ENCODE results near the gene INHA.

GRCh38 chr2:219556413-219556812, 15.7 kb upstream of the INHA start:
- TF ChIP-seq CTCF (IDR thresholded peaks at IDR 0.05) (no peak), POLR2A (IDR thresholded peaks at IDR 0.05; ENCODE audit: low read depth) (no peak), POLR2AphosphoS5 (IDR thresholded peaks at IDR 0.05) (no peak), EP300 (IDR thresholded peaks at IDR 0.05) (no peak)

Data from esophagus muscularis mucosa (tissue), 4 donors.